Activated naive CD4-positive, alpha-beta T cell (primary cell): ENCODE data around the gene LTBP1.
"Not testable (repeated sequence)": the region's sequence is repeated elsewhere in the genome, so short reads cannot be mapped to it uniquely, and the experiment has no call there.

Experiments used
- DNase-seq, 4 experiments: peaks; one replicate each; lab custom pipeline; 2025; lab: John Stamatoyannopoulos, UW

The LTBP1 gene

GRCh38 chr2:32946314-32947075, at the start of gene LTBP1:
Gene LTBP1, plus strand, starts transcription at chr2:32946953. Its CDS starts 372 bp downstream, at chr2:32947325.
- DNase-seq, result peak in 1 of 4 experiments; percentile 8

GRCh38 chr2:32900246-32900973, 46.3 kb upstream of the LTBP1 start:
- DNase-seq, result no peak

- DNase-seq, result no peak
These were observed 45.4 kb upstream of the LTBP1 start for GRCh38 chr2:32901313-32901712.

- no peak for DNase-seq
These were observed 44.6 kb upstream of the LTBP1 start for GRCh38 chr2:32902174-32902573.

GRCh38 chr2:32902986-32903385, 43.8 kb upstream of the LTBP1 start:
- no peak for DNase-seq

GRCh38 chr2:32904074-32904473, 42.7 kb upstream of the LTBP1 start:
- DNase-seq, result no peak

GRCh38 chr2:32904751-32905150, 42.0 kb upstream of the LTBP1 start:
- DNase-seq, result no peak

GRCh38 chr2:32905270-32905669, 41.5 kb upstream of the LTBP1 start:
- no peak for DNase-seq

- no peak for DNase-seq
These were observed 35.7 kb upstream of the LTBP1 start for GRCh38 chr2:32910883-32911598.

GRCh38 chr2:32915694-32916093, 31.1 kb upstream of the LTBP1 start:
- no peak for DNase-seq

GRCh38 chr2:32918774-32919173, 28.0 kb upstream of the LTBP1 start:
- DNase-seq, result no peak

- not testable (repeated sequence) for DNase-seq
These were observed 26.9 kb upstream of the LTBP1 start for GRCh38 chr2:32919901-32920300.

- not testable (repeated sequence) for DNase-seq
These were observed 25.3 kb upstream of the LTBP1 start for GRCh38 chr2:32921486-32921885.

- no peak for DNase-seq
These were observed 24.3 kb upstream of the LTBP1 start for GRCh38 chr2:32922501-32922900.

GRCh38 chr2:32923109-32923508, 23.6 kb upstream of the LTBP1 start:
- no peak for DNase-seq

GRCh38 chr2:32925283-32925815, 21.4 kb upstream of the LTBP1 start:
- DNase-seq, result no peak

GRCh38 chr2:32925976-32926707, 20.6 kb upstream of the LTBP1 start:
- no peak for DNase-seq

GRCh38 chr2:32926708-32927084, 20.1 kb upstream of the LTBP1 start:
- no peak for DNase-seq

GRCh38 chr2:32930436-32930835, 16.3 kb upstream of the LTBP1 start:
- no peak for DNase-seq

- no peak for DNase-seq
These were observed 15.2 kb upstream of the LTBP1 start for GRCh38 chr2:32931519-32931918.

GRCh38 chr2:32931945-32932709, 14.6 kb upstream of the LTBP1 start:
- no peak for DNase-seq
